ENCODE results near the gene SYN1.

- TF ChIP-seq CTCF (optimal IDR thresholded peaks at IDR 0.05 in 1 of 3, IDR thresholded peaks at IDR 0.05 in 1 of 3, conservative IDR thresholded peaks at IDR 0.05 in 1 of 3; ENCODE audit: extremely low read depth in 1 of 3, insufficient read depth in 2 of 3, low read length in 3 of 3) (no peak), EZH2 (IDR thresholded peaks at IDR 0.05; ENCODE audit: low read length) (no peak)
Measured at GRCh38 chrX:47650164-47651042, 30.7 kb upstream of the SYN1 start, which contains the start of gene ELK1.
